MM.1S (cell line): ENCODE measurements around the gene KCNMA1.
A peak's percentile ranks its signal among the peaks of the same experiment; 100 is the strongest.

ENCODE experiments used
- DNase-seq: peaks from one replicate; pipeline ENCODE4 v3.0.0-alpha.2; 2015
- H2AFZ ChIP-seq: fragments of 300-600 bp; sonication (generic); 2 replicates; pipeline ENCODE4 v1.6.0; 2016; ENCODE audit warnings: antibody characterized with exemption, low read length
- H3F3A ChIP-seq: fragments of 300-600 bp; sonication (generic); 2 replicates; pipeline ENCODE4 v1.6.1; 2016; ENCODE audit warnings: mild to moderate bottlenecking, antibody characterized with exemption, low read length, moderate library complexity, mixed read lengths; ENCODE audit not compliant: insufficient read depth
- H3K27ac ChIP-seq: fragments of 300-600 bp; sonication (generic); 2 replicates; pipeline ENCODE4 v1.5.1; 2016; ENCODE audit warnings: mild to moderate bottlenecking, low read length
- H3K27me3 ChIP-seq: fragments of 300-600 bp; sonication (generic); replicated peaks from 2 replicates; pipeline ENCODE4 v1.6.0; 2016; ENCODE audit warnings: low read length; ENCODE audit not compliant: insufficient read depth
- H3K36me3 ChIP-seq: fragments of 300-600 bp; sonication (generic); replicated peaks from 2 replicates; pipeline ENCODE4 v1.6.1; 2016; ENCODE audit warnings: mild to moderate bottlenecking, low read length, mixed read lengths; ENCODE audit not compliant: insufficient read depth
- H3K4me1 ChIP-seq: fragments of 300-600 bp; sonication (generic); 2 replicates; pipeline ENCODE4 v1.6.1; 2016; ENCODE audit warnings: low read length, mixed read lengths
- H3K4me2 ChIP-seq: fragments of 300-600 bp; sonication (generic); 2 replicates; pipeline ENCODE4 v1.6.0; 2016; ENCODE audit warnings: low read depth, low read length
- H3K4me3 ChIP-seq: fragments of 300-600 bp; sonication (generic); 2 replicates; pipeline ENCODE4 v1.5.1; 2016; ENCODE audit warnings: low read length, mixed read lengths
- H3K79me2 ChIP-seq: fragments of 300-600 bp; sonication (generic); 2 replicates; pipeline ENCODE4 v1.6.1; 2016; ENCODE audit warnings: mixed run types, low read length, mixed read lengths
- H3K9ac ChIP-seq: fragments of 300-600 bp; sonication (generic); 2 replicates; pipeline ENCODE4 v1.6.1; 2016; ENCODE audit warnings: low read length, mixed read lengths
- H3K9me2 ChIP-seq: fragments of 300-600 bp; sonication (generic); replicated peaks from 2 replicates; pipeline ENCODE4 v1.6.1; 2016; ENCODE audit warnings: mild to moderate bottlenecking, low read length, mixed read lengths; ENCODE audit not compliant: insufficient read depth
- H3K9me3 ChIP-seq: fragments of 300-600 bp; sonication (generic); replicated peaks from 2 replicates; pipeline ENCODE4 v1.6.1; 2016; ENCODE audit warnings: mild to moderate bottlenecking, low read length, mixed read lengths; ENCODE audit not compliant: insufficient read depth
- H4K20me1 ChIP-seq: fragments of 300-600 bp; sonication (generic); 2 replicates; pipeline ENCODE4 v1.6.1; 2016; ENCODE audit warnings: mild to moderate bottlenecking, low read length, moderate library complexity, mixed read lengths; ENCODE audit not compliant: insufficient read depth
- CTCF ChIP-seq: fragments of 300-600 bp; sonication (generic); IDR thresholded peaks from 2 replicates; pipeline ENCODE4 v1.5.1; 2016; ENCODE audit warnings: antibody characterized with exemption, low read length, mixed read lengths
- EZH2 ChIP-seq: fragments of 300-600 bp; sonication (generic); optimal IDR thresholded peaks from 2 replicates; pipeline ENCODE3; 2017; ENCODE audit warnings: low read depth, mild to moderate bottlenecking, antibody characterized with exemption, low read length, mixed read lengths
- EZH2phosphoT487 ChIP-seq: fragments of 300-600 bp; sonication (generic); IDR thresholded peaks from 2 replicates; pipeline ENCODE4 v1.6.1; 2018; ENCODE audit warnings: antibody characterized with exemption, low read length

KCNMA1 gene

GRCh38 chr10:77214799-77215198, 422.8 kb downstream of the KCNMA1 start:
- H3K36me3 ChIP-seq: no peaks in the 10 kb centered on the region
- no peaks in the 10 kb centered on the region for H3K9me3 ChIP-seq
- DNase-seq: no peak
- H3K4me2 ChIP-seq: no peak overlapping the region
- no peaks in the 10 kb centered on the region for H3F3A ChIP-seq
- H4K20me1 ChIP-seq: no peaks in the 10 kb centered on the region
- peaks cover 22% of the 10 kb centered on the region for H3K4me1 ChIP-seq
- H3K27me3 ChIP-seq: no peaks in the 10 kb centered on the region
- H3K27ac ChIP-seq: no peak overlapping the region
- no peaks in the 10 kb centered on the region for H3K79me2 ChIP-seq
- no peak overlapping the region for H3K4me3 ChIP-seq
- TF ChIP-seq CTCF: no peak
- TF ChIP-seq EZH2: no peak
- TF ChIP-seq EZH2phosphoT487: no peak
- no peak overlapping the region for H3K9ac ChIP-seq
- no peak overlapping the region for H2AFZ ChIP-seq
- H3K9me2 ChIP-seq: no peaks in the 10 kb centered on the region

GRCh38 chr10:77212632-77213031, 425.0 kb downstream of the KCNMA1 start:
- Histone ChIP-seq H3K9me3 (no peaks in the 10 kb centered on the region), H3K4me1 (peaks cover 22% of the 10 kb centered on the region), H3K27me3 (no peaks in the 10 kb centered on the region), H3K4me3 (no peak overlapping the region), H3K4me2 (no peak overlapping the region), H3K27ac (no peak overlapping the region), H3K9me2 (no peaks in the 10 kb centered on the region), H2AFZ (no peak overlapping the region), H3K79me2 (no peaks in the 10 kb centered on the region), H3F3A (no peaks in the 10 kb centered on the region), H3K9ac (no peak overlapping the region), H3K36me3 (no peaks in the 10 kb centered on the region), H4K20me1 (no peaks in the 10 kb centered on the region)
- DNase-seq: no peak
- TF ChIP-seq EZH2phosphoT487 (no peak), CTCF (no peak), EZH2 (no peak)

- H3K4me3 ChIP-seq: no peak overlapping the region
- peaks cover 22% of the 10 kb centered on the region for H3K4me1 ChIP-seq
- no peak for DNase-seq
Measured at GRCh38 chr10:77210645-77211044, 427.0 kb downstream of the KCNMA1 start.

More at GRCh38 chr10:77210645-77211044, 427.0 kb downstream of the KCNMA1 start:
- Histone ChIP-seq H3K36me3 (no peaks in the 10 kb centered on the region), H3K9me3 (no peaks in the 10 kb centered on the region), H3K27ac (peak overlapping the region; percentile 1; the same call in 1 of the 2 replicates), H3K79me2 (no peaks in the 10 kb centered on the region), H3K4me2 (no peak overlapping the region), H2AFZ (no peak overlapping the region), H3F3A (no peaks in the 10 kb centered on the region), H3K9ac (no peak overlapping the region), H3K27me3 (no peaks in the 10 kb centered on the region), H3K9me2 (no peaks in the 10 kb centered on the region), H4K20me1 (no peaks in the 10 kb centered on the region)
- no peak for TF ChIP-seq EZH2phosphoT487
- TF ChIP-seq EZH2: no peak
- TF ChIP-seq CTCF: no peak
